Vagina (tissue), 2 donors: ENCODE data around the gene AMBP. TPM values are rescaled to one million over a fixed set of nuclear protein-coding genes. Genes with fewer than 3 reads are reported as not detected.

ENCODE experiments used
- DNase-seq, 2 donors: peaks; one replicate each; pipeline ENCODE4 v3.0.0-alpha.2; 2017; ENCODE audit errors: extremely low spot score in 2 of 2
- H3K27ac ChIP-seq: fragments of 200-600 bp; sonication (generic); one replicate; pipeline ENCODE4 v1.5.1; 2019
- H3K27me3 ChIP-seq: fragments of 200-600 bp; sonication (generic); one replicate; pipeline ENCODE4 v1.5.1; 2019
- H3K36me3 ChIP-seq, 2 donors: fragments of 200-600 bp; sonication (generic); one replicate each; pipeline ENCODE4 v1.5.1; 2017 to 2019
- H3K4me1 ChIP-seq: fragments of 200-600 bp; sonication (generic); one replicate; pipeline ENCODE4 v1.5.1; 2019
- H3K4me3 ChIP-seq, 2 donors: fragments of 200-600 bp; sonication (generic); 1 replicate in 1 of 2; 2 replicates in 1 of 2; pipeline ENCODE4 v1.5.1; 2016 to 2019
- H3K9me3 ChIP-seq: fragments of 200-600 bp; sonication (generic); one replicate; pipeline ENCODE4 v1.5.1; 2019
- CTCF ChIP-seq, 3 experiments: fragments of 450-650 bp in 2 of 3; fragments of 200-600 bp in 1 of 3; sonication (generic) in 1 of 3; IDR thresholded peaks; one replicate each; pipeline ENCODE4 v1.5.1; 2017 to 2019; ENCODE audit warnings: antibody characterized with exemption in 3 of 3, mild to moderate bottlenecking in 2 of 3, moderate library complexity in 2 of 3
- POLR2A ChIP-seq, 2 donors: fragments of 450-650 bp; IDR thresholded peaks; one replicate each; pipeline ENCODE4 v1.6.1; 2017; ENCODE audit warnings: antibody characterized with exemption in 2 of 2, mild to moderate bottlenecking in 2 of 2, moderate library complexity in 2 of 2
- POLR2AphosphoS5 ChIP-seq, 2 donors: sonication (generic); formaldehyde crosslinking; IDR thresholded peaks; one replicate each; pipeline ENCODE4 v1.9.0; 2017; ENCODE audit warnings: antibody characterized with exemption in 2 of 2, mild to moderate bottlenecking in 2 of 2, low read depth in 1 of 2; ENCODE audit not compliant: insufficient read depth in 1 of 2
- intact Hi-C: fragments of 100-400 bp; cut with DNase I; formaldehyde crosslinking; loops from one replicate; pipeline ENCODE4 v1.15.1; 2023
- total RNA-seq: library from RNA; depleted of rRNA; stranded (reverse); fragments of >200 nt; gene quantifications from one replicate; pipeline ENCODE4 v1.2.3, GENCODE V29; 2016

Gene AMBP
- total RNA-seq, 1 donor from 2014 or later = not detected

- intact Hi-C loops = no loop called here
- Histone ChIP-seq H3K9me3 (no peaks in the 10 kb centered on the region), H3K36me3 (no peaks in the 10 kb centered on the region), H3K4me1 (peaks cover 11% of the 10 kb centered on the region), H3K4me3 (no peak overlapping the region), H3K27me3 (no peaks in the 10 kb centered on the region), H3K27ac (no peak overlapping the region)
- no peak for TF ChIP-seq POLR2A (IDR thresholded peaks at IDR 0.05)
- no peak for TF ChIP-seq CTCF (IDR thresholded peaks at IDR 0.05)
- TF ChIP-seq POLR2AphosphoS5 (IDR thresholded peaks at IDR 0.05; ENCODE audit: insufficient read depth in 1 of 2, low read depth in 1 of 2) = no peak
- DNase-seq = no peak
Observed at GRCh38 chr9:114110180-114110579, 32.1 kb upstream of the AMBP start.

GRCh38 chr9:114109124-114109523, 31.0 kb upstream of the AMBP start:
- intact Hi-C loops = no loop called here
- Histone ChIP-seq H3K36me3 (no peaks in the 10 kb centered on the region), H3K27ac (no peak overlapping the region), H3K27me3 (no peaks in the 10 kb centered on the region), H3K9me3 (no peaks in the 10 kb centered on the region), H3K4me1 (peaks cover 11% of the 10 kb centered on the region), H3K4me3 (no peak overlapping the region)
- no peak for DNase-seq
- TF ChIP-seq POLR2A (IDR thresholded peaks at IDR 0.05) = no peak
- TF ChIP-seq POLR2AphosphoS5 (IDR thresholded peaks at IDR 0.05; ENCODE audit: insufficient read depth in 1 of 2, low read depth in 1 of 2) = no peak
- no peak for TF ChIP-seq CTCF (IDR thresholded peaks at IDR 0.05)

- intact Hi-C loops = no loop called here
- no peak overlapping the region for H3K4me3 ChIP-seq
- H3K9me3 ChIP-seq = no peaks in the 10 kb centered on the region
- no peak for DNase-seq
- peaks cover 6% of the 10 kb centered on the region for H3K4me1 ChIP-seq
- H3K27me3 ChIP-seq = no peaks in the 10 kb centered on the region
- H3K27ac ChIP-seq = no peak overlapping the region
- no peaks in the 10 kb centered on the region for H3K36me3 ChIP-seq
- TF ChIP-seq CTCF (IDR thresholded peaks at IDR 0.05) (peak; percentile 37 to 62 (median 62)), POLR2A (IDR thresholded peaks at IDR 0.05) (no peak), POLR2AphosphoS5 (IDR thresholded peaks at IDR 0.05; ENCODE audit: insufficient read depth in 1 of 2, low read depth in 1 of 2) (peak in 1 of 2 donors; percentile 20)
Observed at GRCh38 chr9:114108016-114108833, 30.1 kb upstream of the AMBP start.

GRCh38 chr9:114107286-114108001, 29.3 kb upstream of the AMBP start:
- Histone ChIP-seq H3K27ac (no peak overlapping the region), H3K4me1 (no peaks in the 10 kb centered on the region), H3K4me3 (no peak overlapping the region), H3K9me3 (no peaks in the 10 kb centered on the region), H3K36me3 (no peaks in the 10 kb centered on the region), H3K27me3 (no peaks in the 10 kb centered on the region)
- intact Hi-C loops = loop anchor here (2.0 kb wide), 1 partner anchor 185 kb away; no protein-coding TSS in a partner anchor
- TF ChIP-seq POLR2A (IDR thresholded peaks at IDR 0.05) (no peak), CTCF (IDR thresholded peaks at IDR 0.05) (no peak), POLR2AphosphoS5 (IDR thresholded peaks at IDR 0.05; ENCODE audit: insufficient read depth in 1 of 2, low read depth in 1 of 2) (no peak)
- DNase-seq = no peak
